Right lobe of liver (tissue), 4 donors: ENCODE results near the gene DACH1.

Experiments used
- POLR2A ChIP-seq: fragments of 450-650 bp; IDR thresholded peaks from one replicate; pipeline ENCODE4 v1.6.1; 2017; ENCODE audit warnings: antibody characterized with exemption, mild to moderate bottlenecking
- TF ChIP-seq, protein P1 (sequence below), 4 donors: fragments of 200-600 bp in 3 of 4; fragments of 450-650 bp in 1 of 4; IDR thresholded peaks; one replicate each; pipeline versions ENCODE4 v1.5.1 to v1.8.0; 2016 to 2022; ENCODE audit warnings: antibody characterized with exemption in 4 of 4, mild to moderate bottlenecking in 2 of 4
- donor health status: DM: no; HTN: no; CAD: no.
- donor health status: DM: no; HTN: no; CAD: no.
- donor health status: DM: no; HTN: yes; CAD: no.

DNA sequence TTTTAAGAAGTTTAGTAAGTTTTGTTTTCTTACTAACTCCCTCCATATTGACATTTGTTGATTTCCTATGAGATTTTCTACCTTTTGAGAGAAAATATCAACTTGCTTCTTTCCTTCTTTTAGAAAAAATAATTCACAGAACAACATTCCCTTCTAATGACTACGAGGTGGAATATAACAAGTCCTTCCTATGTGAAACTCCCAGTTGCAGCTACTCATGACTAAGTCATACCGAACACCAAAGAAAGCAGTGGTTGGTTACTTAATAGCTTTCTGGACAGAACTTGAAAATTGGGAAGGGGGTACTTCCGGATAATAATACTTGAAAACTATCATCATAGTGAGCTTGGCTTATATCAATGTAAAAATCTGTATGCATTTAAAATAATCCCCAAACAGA lies 144.8 kb downstream of the DACH1 start:
- TF ChIP-seq, protein P1, sequence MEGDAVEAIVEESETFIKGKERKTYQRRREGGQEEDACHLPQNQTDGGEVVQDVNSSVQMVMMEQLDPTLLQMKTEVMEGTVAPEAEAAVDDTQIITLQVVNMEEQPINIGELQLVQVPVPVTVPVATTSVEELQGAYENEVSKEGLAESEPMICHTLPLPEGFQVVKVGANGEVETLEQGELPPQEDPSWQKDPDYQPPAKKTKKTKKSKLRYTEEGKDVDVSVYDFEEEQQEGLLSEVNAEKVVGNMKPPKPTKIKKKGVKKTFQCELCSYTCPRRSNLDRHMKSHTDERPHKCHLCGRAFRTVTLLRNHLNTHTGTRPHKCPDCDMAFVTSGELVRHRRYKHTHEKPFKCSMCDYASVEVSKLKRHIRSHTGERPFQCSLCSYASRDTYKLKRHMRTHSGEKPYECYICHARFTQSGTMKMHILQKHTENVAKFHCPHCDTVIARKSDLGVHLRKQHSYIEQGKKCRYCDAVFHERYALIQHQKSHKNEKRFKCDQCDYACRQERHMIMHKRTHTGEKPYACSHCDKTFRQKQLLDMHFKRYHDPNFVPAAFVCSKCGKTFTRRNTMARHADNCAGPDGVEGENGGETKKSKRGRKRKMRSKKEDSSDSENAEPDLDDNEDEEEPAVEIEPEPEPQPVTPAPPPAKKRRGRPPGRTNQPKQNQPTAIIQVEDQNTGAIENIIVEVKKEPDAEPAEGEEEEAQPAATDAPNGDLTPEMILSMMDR (IDR thresholded peaks at IDR 0.05): no peak
- TF ChIP-seq POLR2A: no peak
